HG03521 (cell line): ENCODE measurements around the gene CAMK4.

ENCODE experiments used
- ATAC-seq: cut with Tn5 transposase; IDR thresholded peaks from one replicate; pipeline ENCODE4 v1.9.1; 2021; ENCODE audit warnings: mild to moderate bottlenecking, moderate library complexity; ENCODE audit not compliant: unreplicated experiment

CAMK4 gene

GRCh38 chr5:111229221-111229835 lies 5.1 kb downstream of the CAMK4 start:
- ATAC-seq: peak; percentile 17

DNA sequence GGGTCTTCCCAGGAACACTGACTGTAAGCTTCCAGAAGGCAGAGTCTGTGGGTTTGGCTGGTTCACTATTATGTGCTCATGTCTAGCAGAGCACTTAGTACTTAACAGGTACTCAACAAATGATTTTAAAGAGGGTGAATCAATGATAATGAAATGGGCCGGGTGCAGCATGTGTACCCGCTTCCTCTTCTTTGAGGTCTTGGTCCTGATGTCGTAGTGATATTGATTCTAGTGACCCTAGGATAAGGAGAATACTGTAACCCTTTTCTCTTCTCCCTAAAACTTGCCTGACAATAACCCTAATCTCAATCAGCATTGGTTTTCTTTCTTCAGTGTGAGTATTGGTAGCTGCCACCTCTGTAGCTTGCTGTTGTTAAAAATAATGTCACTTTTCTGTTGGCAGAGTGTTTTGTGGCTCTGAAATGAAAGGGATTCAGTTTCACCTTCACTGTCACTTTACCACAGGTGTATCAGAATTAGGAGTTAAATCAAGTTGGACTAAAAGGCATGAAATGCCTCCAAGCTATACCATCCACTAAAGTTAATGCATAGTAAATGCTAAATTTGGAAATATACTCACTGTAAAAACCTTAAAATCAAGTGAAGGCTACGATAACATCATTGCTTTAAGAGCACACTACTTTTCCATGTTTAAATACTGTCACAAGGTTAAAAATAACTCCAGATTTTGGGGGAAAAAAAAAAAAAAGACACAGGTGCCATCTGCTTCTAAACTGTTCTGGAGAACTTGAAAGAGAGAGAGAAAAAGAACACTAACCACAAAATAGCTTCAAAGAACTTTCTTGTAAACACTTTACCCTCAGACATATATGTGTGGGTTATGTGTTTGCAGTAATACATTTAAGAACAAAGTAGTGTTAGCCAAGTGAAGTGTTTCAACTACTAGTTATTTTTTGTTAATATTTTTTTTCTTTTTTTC lies 6.0 kb downstream of the CAMK4 start:
- ATAC-seq: peak; percentile 33

DNA sequence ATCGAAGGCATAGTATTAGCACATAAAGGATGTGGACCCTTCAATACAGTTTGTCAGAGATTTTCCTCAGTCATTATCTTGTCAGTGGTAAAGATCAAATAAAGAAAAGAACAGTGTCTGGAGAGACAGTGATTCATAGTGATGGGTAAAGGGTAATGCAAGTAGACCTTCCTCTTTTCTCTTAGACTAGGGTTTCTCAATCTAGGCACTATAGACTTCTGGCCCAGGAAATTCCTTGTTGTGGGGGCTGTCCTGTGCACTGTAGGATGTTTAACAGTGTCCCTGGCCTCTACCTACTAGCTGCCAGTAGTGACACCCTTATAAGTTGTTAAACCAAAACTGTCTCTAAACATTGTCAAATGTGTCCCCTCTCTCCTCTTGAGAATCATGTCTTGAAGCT lies 6.9 kb downstream of the CAMK4 start:
- ATAC-seq: no peak

GRCh38 chr5:111232311-111233051 lies 8.3 kb downstream of the CAMK4 start:
- no peak for ATAC-seq

DNA sequence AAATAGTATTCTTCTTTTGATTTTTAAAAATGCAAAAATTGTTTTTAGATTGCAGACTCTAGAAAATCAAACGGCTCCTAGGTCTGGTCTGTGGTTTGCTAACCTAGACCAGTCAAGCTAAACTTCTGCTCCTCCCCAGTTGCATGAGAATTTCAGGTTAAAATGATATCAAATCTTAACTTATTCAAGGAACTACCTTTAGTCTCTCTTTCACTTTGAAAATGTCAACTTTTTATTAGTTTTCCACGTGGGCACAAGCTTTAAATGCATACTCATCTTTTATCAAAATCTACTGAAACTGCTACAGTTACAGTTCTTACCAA lies 8.8 kb downstream of the CAMK4 start:
- no peak for ATAC-seq

DNA sequence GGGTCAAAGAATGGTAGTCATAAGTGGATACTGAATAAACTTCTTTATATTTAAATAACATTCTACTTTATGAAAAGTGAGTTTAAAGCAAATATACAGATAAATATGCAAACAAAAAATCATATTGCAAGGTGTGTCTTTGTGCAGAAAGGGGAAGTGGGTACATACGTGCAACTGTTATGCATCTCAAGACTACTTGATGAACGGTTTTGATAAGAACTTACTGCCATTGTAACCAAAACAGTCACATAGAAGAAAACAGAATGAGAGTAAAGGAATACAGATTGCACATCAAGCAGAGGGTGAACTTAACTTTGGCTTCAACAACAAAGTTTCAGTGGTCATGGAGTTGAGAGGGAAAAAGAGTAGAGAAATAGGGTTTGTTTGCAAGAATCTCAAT lies 9.9 kb downstream of the CAMK4 start:
- peak; percentile 35 for ATAC-seq

DNA sequence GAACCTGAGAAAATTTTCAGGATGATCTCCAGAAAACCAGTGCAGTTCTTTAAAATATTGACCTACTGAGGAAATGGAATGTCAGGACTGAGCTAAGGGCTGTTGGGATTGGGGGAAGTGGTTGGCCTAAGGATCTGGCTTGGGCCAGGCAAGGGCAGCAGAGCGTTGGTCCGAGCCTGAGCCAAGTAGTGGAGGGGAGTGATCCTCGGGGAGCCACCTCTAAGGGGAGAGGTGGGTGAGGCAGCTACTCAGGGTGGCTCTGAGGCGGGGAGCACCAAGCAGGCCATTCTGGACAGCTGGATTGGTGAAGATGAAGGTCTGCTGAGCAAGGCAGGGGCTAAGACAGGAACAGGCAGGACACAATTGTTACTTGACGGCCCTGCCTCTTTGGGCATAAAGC lies 11.5 kb downstream of the CAMK4 start:
- ATAC-seq: no peak

DNA sequence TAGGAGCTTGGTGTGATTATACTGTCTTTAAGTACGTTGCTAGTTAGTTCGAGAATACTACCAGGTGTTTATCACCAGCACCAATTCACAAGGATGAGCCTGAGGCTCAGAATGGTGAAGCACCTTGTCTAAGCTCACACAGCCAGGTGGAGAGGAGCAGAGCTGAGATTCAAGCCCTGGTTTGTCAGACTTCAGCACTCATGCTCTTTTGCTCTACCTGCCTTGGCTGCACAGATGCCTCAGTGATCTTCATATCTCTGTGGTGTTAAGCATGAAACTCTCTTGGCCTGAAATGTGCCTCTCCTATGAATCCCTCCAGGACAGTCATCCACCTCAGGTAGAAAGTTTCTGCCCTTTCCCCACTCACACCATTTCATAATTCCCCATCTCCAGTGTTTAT lies 12.2 kb downstream of the CAMK4 start:
- no peak for ATAC-seq

- no peak for ATAC-seq
These were observed 12.8 kb downstream of the CAMK4 start for GRCh38 chr5:111236995-111237394.

GRCh38 chr5:111237470-111237869 lies 13.3 kb downstream of the CAMK4 start:
- ATAC-seq: no peak

DNA sequence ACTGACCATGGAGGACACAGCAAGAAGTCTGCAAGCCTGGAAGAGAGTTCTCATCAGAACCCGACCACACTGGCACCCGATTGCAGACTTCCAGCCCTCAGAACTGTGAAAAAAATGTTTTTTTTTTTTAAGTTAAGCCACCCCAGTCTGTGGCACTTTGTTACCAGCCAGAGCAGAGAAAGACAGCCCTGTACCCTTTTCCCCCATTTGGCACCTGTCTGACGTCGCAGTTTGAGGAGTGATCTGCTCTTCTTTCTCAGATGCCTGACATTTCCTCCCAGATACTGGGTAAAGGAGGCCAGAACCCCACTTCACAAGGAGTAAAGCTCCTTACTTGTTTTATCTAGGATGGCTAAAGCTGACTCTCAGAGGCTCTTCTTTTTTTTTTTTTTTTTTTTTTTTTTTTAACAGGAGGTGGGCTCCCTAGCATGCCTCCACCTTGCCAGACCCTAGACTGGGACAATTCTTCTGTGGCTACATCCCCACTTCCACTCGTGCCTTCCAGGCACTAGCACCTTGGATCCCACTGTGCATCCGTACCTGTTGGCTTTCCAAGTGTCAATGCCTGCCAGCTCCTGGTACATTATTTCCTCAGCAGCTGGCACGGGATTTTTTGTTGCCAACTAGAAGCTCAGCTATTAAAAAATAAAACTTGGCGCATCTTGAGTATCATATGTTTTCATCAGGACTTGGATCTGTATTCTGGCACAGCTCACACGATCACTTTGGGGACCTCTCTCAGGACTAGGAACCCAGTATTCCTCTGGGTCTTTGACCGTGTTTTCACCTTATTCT lies 14.4 kb downstream of the CAMK4 start:
- ATAC-seq: no peak

DNA sequence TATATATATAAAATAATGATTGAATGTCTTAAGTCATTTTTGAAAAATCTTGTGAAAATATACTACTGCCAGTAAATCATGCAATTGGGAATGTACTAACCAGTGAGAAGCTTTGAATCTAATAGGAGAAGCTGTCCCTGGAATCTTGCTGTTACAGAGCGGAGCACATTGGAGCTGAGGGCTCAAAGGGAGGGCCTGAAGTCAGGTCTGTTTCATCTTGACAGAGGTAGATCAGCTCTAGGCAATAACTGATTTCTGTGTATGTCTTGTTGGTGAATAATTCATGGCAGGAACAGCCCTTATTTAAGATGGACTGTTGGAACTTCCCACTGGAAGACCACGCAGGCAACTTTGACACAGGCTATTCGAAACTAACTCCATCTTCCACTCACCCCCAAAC lies 17.5 kb downstream of the CAMK4 start:
- no peak for ATAC-seq

GRCh38 chr5:111242606-111243005 lies 18.4 kb downstream of the CAMK4 start:
- ATAC-seq: no peak

GRCh38 chr5:111243318-111243717 lies 19.1 kb downstream of the CAMK4 start:
- ATAC-seq: no peak

- ATAC-seq: no peak
These were observed 21.5 kb downstream of the CAMK4 start for GRCh38 chr5:111245654-111246053.

GRCh38 chr5:111246459-111246858 lies 22.3 kb downstream of the CAMK4 start:
- ATAC-seq: no peak

- ATAC-seq: no peak
These were observed 24.4 kb downstream of the CAMK4 start for GRCh38 chr5:111248571-111248970.

- ATAC-seq: no peak
These were observed 27.7 kb downstream of the CAMK4 start for GRCh38 chr5:111251921-111252320.

- peak; percentile 78 for ATAC-seq
These were observed 28.8 kb downstream of the CAMK4 start for GRCh38 chr5:111252799-111253545.

DNA sequence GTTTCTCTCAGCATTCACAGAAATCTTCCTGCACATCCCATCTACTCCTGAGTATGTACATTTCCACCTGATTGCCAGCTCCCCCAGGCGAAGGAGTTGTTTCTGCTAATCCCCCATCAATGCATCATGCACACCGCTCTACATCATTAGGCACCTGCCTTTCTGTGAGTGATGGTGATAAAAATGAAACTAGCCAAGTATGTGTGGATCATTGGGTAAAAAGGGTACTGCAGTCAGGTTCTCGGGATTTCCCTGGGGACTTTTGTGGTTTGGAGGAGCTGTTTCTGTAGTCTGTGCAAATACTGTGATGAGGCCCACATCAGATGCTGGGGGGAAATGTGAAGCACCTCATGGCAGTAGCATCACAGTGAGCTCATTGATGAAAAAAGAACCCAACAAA lies 30.4 kb downstream of the CAMK4 start:
- peak; percentile 60 for ATAC-seq
